PFSK-1 (cell line): Measurements from ENCODE around the gene SYTL3.

Experiments used
- FOXP2 ChIP-seq: optimal IDR thresholded peaks from 2 replicates; pipeline ENCODE3; 2011; ENCODE audit warnings: borderline replicate concordance, control low read depth, inconsistent platforms; ENCODE audit not compliant: insufficient read depth; ENCODE audit errors: extremely low read length, extremely low read depth
- POLR2AphosphoS5 ChIP-seq: IDR thresholded peaks from 2 replicates; pipeline ENCODE4 v1.6.1; 2012; ENCODE audit warnings: low read depth, mild to moderate bottlenecking, control low read depth, low read length, moderate library complexity
- SIN3A ChIP-seq: IDR thresholded peaks from 2 replicates; pipeline ENCODE4 v1.6.1; 2012; ENCODE audit warnings: mild to moderate bottlenecking, low read length, moderate library complexity, borderline replicate concordance; ENCODE audit not compliant: insufficient read depth
- TAF1 ChIP-seq: IDR thresholded peaks from 2 replicates; pipeline ENCODE4 v1.6.1; 2012; ENCODE audit warnings: low read length, control low read depth, borderline replicate concordance; ENCODE audit not compliant: insufficient read depth
- TF ChIP-seq, protein P1 (sequence below), 2 experiments: IDR thresholded peaks; 2 replicates each; pipeline versions ENCODE4 v1.6.1 to v1.8.0; 2011 to 2012; ENCODE audit warnings: low read depth in 2 of 2, low read length in 2 of 2, control low read depth in 1 of 2, inconsistent platforms in 1 of 2, mild to moderate bottlenecking in 1 of 2, moderate library complexity in 1 of 2; ENCODE audit not compliant: insufficient read depth in 1 of 2

Gene SYTL3

DNA sequence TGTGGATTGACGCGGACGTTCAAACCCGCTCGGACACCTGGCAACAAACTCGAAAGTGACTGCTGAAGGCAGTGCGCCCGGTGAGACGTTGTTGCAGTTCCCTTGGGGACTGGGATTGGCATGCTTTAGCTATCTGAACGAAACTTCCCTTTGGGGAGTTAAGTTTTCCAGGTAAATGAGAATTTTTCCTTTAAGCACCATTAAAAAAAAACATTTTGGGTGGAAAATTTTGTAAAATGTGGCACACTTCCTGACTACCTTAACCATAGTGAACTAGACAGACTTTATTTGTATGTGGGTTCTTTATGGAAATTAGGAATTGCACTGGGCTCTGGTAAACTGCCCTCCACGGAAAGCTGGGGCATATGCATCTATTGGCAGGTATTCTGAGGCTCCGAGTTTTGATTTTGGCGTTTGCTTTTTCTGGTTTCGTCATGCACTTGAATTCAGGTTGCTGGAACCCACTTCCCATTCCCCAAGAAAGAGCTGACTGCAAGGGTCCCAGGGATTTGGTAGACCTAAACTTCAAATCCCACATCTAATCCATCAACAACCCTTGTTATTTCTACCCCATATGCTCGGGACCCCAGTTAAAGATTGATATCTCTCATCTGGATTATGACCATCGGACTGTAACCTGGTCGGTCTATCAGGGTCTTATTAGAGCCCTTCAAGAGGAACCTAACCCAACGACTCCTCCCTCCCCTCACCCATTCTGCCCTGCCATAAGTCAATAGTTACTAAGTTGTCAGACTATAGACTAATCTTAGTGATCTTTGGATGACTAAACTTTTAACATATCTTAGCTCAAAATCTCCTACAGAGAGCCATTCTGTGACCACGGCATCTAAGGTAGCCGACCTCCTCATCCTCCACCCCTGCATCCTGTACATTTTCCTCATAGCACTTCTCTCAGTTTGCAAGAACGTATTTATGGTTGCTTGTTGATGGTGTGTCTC is 4.5 kb upstream of the SYTL3 start:
- TF ChIP-seq, protein P1, sequence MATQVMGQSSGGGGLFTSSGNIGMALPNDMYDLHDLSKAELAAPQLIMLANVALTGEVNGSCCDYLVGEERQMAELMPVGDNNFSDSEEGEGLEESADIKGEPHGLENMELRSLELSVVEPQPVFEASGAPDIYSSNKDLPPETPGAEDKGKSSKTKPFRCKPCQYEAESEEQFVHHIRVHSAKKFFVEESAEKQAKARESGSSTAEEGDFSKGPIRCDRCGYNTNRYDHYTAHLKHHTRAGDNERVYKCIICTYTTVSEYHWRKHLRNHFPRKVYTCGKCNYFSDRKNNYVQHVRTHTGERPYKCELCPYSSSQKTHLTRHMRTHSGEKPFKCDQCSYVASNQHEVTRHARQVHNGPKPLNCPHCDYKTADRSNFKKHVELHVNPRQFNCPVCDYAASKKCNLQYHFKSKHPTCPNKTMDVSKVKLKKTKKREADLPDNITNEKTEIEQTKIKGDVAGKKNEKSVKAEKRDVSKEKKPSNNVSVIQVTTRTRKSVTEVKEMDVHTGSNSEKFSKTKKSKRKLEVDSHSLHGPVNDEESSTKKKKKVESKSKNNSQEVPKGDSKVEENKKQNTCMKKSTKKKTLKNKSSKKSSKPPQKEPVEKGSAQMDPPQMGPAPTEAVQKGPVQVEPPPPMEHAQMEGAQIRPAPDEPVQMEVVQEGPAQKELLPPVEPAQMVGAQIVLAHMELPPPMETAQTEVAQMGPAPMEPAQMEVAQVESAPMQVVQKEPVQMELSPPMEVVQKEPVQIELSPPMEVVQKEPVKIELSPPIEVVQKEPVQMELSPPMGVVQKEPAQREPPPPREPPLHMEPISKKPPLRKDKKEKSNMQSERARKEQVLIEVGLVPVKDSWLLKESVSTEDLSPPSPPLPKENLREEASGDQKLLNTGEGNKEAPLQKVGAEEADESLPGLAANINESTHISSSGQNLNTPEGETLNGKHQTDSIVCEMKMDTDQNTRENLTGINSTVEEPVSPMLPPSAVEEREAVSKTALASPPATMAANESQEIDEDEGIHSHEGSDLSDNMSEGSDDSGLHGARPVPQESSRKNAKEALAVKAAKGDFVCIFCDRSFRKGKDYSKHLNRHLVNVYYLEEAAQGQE (IDR thresholded peaks at IDR 0.05; ENCODE audit: insufficient read depth in 1 of 2, low read depth in 2 of 2, low read length in 2 of 2): no peak
- TF ChIP-seq SIN3A (no peak), TAF1 (no peak), FOXP2 (no peak), POLR2AphosphoS5 (no peak)

DNA sequence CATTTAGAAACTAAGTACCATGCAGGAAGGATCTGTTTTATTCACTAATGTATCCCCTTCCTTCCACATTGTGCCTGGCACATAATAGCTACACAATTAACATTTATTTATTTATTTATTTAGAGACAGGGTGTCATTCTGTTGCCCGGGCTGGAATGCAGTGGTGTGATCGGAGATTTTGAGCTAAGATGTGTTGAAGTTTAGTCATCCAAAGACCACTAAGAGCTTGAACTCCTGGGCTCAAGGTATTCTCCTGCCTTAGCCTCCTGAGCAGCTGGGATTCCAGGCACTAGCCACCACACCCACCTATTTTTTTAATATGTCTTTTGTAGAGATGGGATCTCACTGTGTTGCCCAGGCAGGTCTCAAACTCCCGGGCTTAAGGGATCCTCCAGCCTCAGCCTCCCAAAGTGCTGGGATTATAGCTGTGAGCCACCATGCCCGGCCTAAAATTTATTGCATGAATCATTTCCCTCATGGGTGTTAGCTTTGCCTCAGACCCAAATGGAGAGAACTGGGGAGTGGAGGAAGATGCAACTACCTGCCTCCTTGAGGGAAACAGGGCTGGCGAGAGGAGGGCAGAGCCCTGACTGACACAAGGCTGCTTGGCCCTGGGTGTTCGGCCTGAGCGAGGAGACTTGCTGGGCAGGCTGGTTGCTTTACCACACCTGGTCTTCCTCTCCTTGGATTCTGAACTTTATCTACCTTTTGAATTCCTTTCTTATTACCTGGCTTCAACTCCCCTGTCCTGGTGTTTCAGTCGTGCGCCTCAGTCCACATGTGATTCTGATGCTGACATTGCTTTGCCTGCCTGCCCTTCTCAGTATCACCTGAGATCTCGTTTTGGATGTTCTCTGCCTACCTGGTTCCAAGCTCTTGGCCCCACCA is 3.6 kb upstream of the SYTL3 start:
- TF ChIP-seq TAF1 (no peak), FOXP2 (no peak), POLR2AphosphoS5 (no peak), SIN3A (no peak)
- TF ChIP-seq, protein P1 (IDR thresholded peaks at IDR 0.05; ENCODE audit: insufficient read depth in 1 of 2, low read depth in 2 of 2, low read length in 2 of 2): no peak

DNA sequence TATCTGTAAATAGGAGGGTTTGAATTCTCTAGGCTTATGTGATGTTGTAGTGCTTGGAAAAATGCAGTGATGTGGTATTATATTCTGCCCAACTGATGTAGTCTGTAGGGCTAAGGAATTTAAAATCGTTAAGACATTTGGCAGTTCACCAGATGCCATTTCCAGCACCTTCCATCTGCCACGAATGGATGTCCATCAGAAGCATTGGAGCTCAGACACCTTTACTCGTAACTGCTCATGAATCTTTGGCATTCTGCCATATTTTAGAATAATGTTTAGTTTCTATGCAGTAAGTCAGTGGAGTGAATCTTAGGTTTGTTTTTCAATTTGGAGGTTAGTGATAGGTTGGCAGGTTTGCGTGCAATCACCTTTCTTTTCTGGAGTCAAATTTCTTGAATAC is 2.4 kb upstream of the SYTL3 start:
- no peak for TF ChIP-seq TAF1
- TF ChIP-seq FOXP2: no peak
- TF ChIP-seq, protein P1 (IDR thresholded peaks at IDR 0.05; ENCODE audit: insufficient read depth in 1 of 2, low read depth in 2 of 2, low read length in 2 of 2): no peak
- no peak for TF ChIP-seq SIN3A
- no peak for TF ChIP-seq POLR2AphosphoS5

DNA sequence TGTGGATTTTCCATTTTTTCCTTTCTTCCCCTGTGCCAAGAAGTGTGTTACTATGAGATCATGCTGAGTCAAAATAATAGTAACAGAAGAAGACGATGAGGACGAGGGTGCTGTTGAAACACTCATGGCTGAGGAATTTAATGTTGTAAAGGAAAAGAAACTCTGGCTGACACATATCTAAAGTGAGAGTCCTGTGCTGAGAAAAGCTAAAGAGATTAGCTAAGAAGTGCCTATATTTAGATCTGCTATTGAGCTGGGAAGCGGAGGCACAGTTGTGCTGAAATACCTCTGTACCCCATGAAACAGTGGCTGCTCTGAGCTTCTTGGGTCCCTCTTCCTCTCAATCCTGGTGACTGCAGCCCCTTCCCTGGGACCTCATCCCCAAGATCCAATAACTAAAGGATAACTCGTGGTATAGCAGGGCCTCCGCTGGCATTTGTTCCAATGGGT is 1.1 kb upstream of the SYTL3 start:
- TF ChIP-seq FOXP2 (no peak), POLR2AphosphoS5 (no peak), SIN3A (no peak), TAF1 (no peak)
- TF ChIP-seq, protein P1 (IDR thresholded peaks at IDR 0.05; ENCODE audit: insufficient read depth in 1 of 2, low read depth in 2 of 2, low read length in 2 of 2): no peak
